IMR-90 (cell line): Measurements from ENCODE around the gene THAP10. TPM values are rescaled to one million over a fixed set of nuclear protein-coding genes. Genes with fewer than 3 reads are reported as not detected.

ENCODE experiments used
- ATAC-seq: fragments of 200-7000 bp; cut with Tn5 transposase; 2 replicates; pipeline ENCODE4 v1.9.1; 2020; ENCODE audit warnings: low read depth, mild to moderate bottlenecking, moderate library complexity
- BruUV-seq: library from RNA; stranded (reverse); fragments of 400-500 nt; replicated peaks from 2 replicates; lab custom pipeline; 2021; lab: Mats Ljungman, UMichigan
- CTCF ChIA-PET: fragments of 300-600 bp; formaldehyde crosslinking; extraction: SDS; loops from one replicate; lab custom pipeline; 2021; ENCODE audit warnings: antibody characterized with exemption; lab: Yijun Ruan, JAX
- POLR2A ChIA-PET: fragments of 300-600 bp; sonication (Branson Sonifier 250); formaldehyde crosslinking; loops from one replicate; lab custom pipeline; 2022; ENCODE audit warnings: antibody characterized with exemption; ENCODE audit not compliant: unreplicated experiment; lab: Charles Lee
- DNase-seq: peaks from one replicate; pipeline ENCODE4 v3.0.0; 2013
- H2AFZ ChIP-seq: replicated peaks from 2 replicates; pipeline ENCODE3; 2013; ENCODE audit warnings: low read length, mild to moderate bottlenecking; ENCODE audit not compliant: poor library complexity
- H2AK5ac ChIP-seq: 2 replicates; pipeline ENCODE4 v1.6.1; 2013; ENCODE audit warnings: low read depth, low read length, inconsistent platforms
- H2AK9ac ChIP-seq: replicated peaks from 2 replicates; pipeline ENCODE3; 2013; ENCODE audit warnings: mild to moderate bottlenecking, low read depth, low read length, moderate library complexity; ENCODE audit not compliant: poor library complexity
- H2BK120ac ChIP-seq: 2 replicates; pipeline ENCODE4 v1.6.1; 2013; ENCODE audit warnings: low read depth, low read length, inconsistent platforms
- H2BK15ac ChIP-seq: 3 replicates; pipeline ENCODE4 v1.6.1; 2013; ENCODE audit warnings: low read depth, low read length, inconsistent platforms
- H2BK20ac ChIP-seq: 2 replicates; pipeline ENCODE4 v1.6.1; 2013; ENCODE audit warnings: low read depth, mild to moderate bottlenecking, inconsistent platforms, low read length, moderate library complexity
- H2BK5ac ChIP-seq: 2 replicates; pipeline ENCODE4 v1.6.1; 2013; ENCODE audit warnings: mild to moderate bottlenecking, low read depth, low read length, inconsistent platforms; ENCODE audit not compliant: poor library complexity, severe bottlenecking
- H3K14ac ChIP-seq: replicated peaks from 2 replicates; pipeline ENCODE4 v1.6.1; 2013; ENCODE audit warnings: low read depth, low read length, inconsistent platforms
- H3K18ac ChIP-seq: 2 replicates; pipeline ENCODE4 v1.6.1; 2013; ENCODE audit warnings: low read depth, low read length, control low read depth
- H3K23ac ChIP-seq: 2 replicates; pipeline ENCODE4 v1.6.1; 2013; ENCODE audit warnings: low read depth, low read length, inconsistent platforms
- H3K27ac ChIP-seq: 2 replicates; pipeline ENCODE4 v1.5.1; 2013; ENCODE audit warnings: mild to moderate bottlenecking, control low read depth, low read length; ENCODE audit not compliant: insufficient read depth
- H3K27me3 ChIP-seq: 2 replicates; pipeline ENCODE4 v1.6.1; 2013; ENCODE audit warnings: low read length; ENCODE audit not compliant: control insufficient read depth, insufficient read depth
- H3K36me3 ChIP-seq: 2 replicates; pipeline ENCODE4 v1.6.1; 2013; ENCODE audit warnings: low read length, mixed read lengths; ENCODE audit not compliant: control insufficient read depth, insufficient read depth
- H3K4ac ChIP-seq: 2 replicates; pipeline ENCODE4 v1.6.1; 2013; ENCODE audit warnings: low read depth, low read length, inconsistent platforms
- H3K4me1 ChIP-seq: 2 replicates; pipeline ENCODE4 v1.6.1; 2013; ENCODE audit warnings: low read length, mixed read lengths; ENCODE audit not compliant: control insufficient read depth, insufficient read depth
- H3K4me2 ChIP-seq: 2 replicates; pipeline ENCODE4 v1.6.1; 2013; ENCODE audit warnings: low read depth, mild to moderate bottlenecking, control low read depth, low read length, moderate library complexity
- H3K4me3 ChIP-seq: 2 replicates; pipeline ENCODE4 v1.5.1; 2013; ENCODE audit warnings: low read depth, mild to moderate bottlenecking, control low read depth, low read length, moderate library complexity; ENCODE audit not compliant: insufficient read depth
- H3K56ac ChIP-seq: 2 replicates; pipeline ENCODE4 v1.6.1; 2013; ENCODE audit warnings: low read length, inconsistent platforms; ENCODE audit not compliant: insufficient read depth; ENCODE audit errors: extremely low read depth
- H3K79me1 ChIP-seq, 2 experiments: 2 replicates each; pipeline ENCODE4 v1.6.1; 2013; ENCODE audit warnings: low read length in 2 of 2, inconsistent platforms in 1 of 2, low read depth in 1 of 2
- H3K9ac ChIP-seq: 2 replicates; pipeline ENCODE4 v1.6.1; 2013; ENCODE audit warnings: low read depth, low read length, control low read depth
- H3K9me1 ChIP-seq: 2 replicates; pipeline ENCODE4 v1.6.1; 2013; ENCODE audit warnings: low read length, inconsistent platforms; ENCODE audit not compliant: insufficient read depth
- H3K9me3 ChIP-seq: 2 replicates; pipeline ENCODE4 v1.6.1; 2013; ENCODE audit warnings: low read length; ENCODE audit not compliant: control insufficient read depth, insufficient read depth
- H4K20me1 ChIP-seq: 2 replicates; pipeline ENCODE4 v1.6.1; 2013; ENCODE audit warnings: low read length, inconsistent platforms; ENCODE audit not compliant: insufficient read depth
- H4K5ac ChIP-seq: 2 replicates; pipeline ENCODE4 v1.6.1; 2013; ENCODE audit warnings: mild to moderate bottlenecking, low read depth, low read length, control low read depth
- H4K8ac ChIP-seq, 2 experiments: 2 replicates each; pipeline ENCODE4 v1.6.1; 2013; ENCODE audit warnings: low read depth in 2 of 2, low read length in 2 of 2, control low read depth in 1 of 2, inconsistent platforms in 1 of 2
- H4K91ac ChIP-seq: 2 replicates; pipeline ENCODE4 v1.6.1; 2013; ENCODE audit warnings: low read depth, low read length, inconsistent platforms; ENCODE audit not compliant: insufficient read depth
- BHLHE40 ChIP-seq: fragments of 150-350 bp; IDR thresholded peaks from 2 replicates; pipeline ENCODE4 v1.6.1; 2016; ENCODE audit warnings: mild to moderate bottlenecking, low read depth, low read length
- CEBPB ChIP-seq: IDR thresholded peaks from 2 replicates; pipeline ENCODE4 v1.6.1; 2012; ENCODE audit warnings: low read depth, low read length, improper control_type of control experiment
- MAFK ChIP-seq: IDR thresholded peaks from 2 replicates; pipeline ENCODE4 v1.6.1; 2012; ENCODE audit warnings: low read depth, low read length, improper control_type of control experiment
- MAZ ChIP-seq: IDR thresholded peaks from 2 replicates; pipeline ENCODE4 v1.6.1; 2012; ENCODE audit warnings: low read depth, mild to moderate bottlenecking, low read length, improper control_type of control experiment, moderate library complexity, borderline replicate concordance
- NFE2L2 ChIP-seq: fragments of 150-350 bp; IDR thresholded peaks from 2 replicates; pipeline ENCODE4 v1.6.1; 2016; ENCODE audit warnings: low read depth, mild to moderate bottlenecking, low read length
- POLR2A ChIP-seq: IDR thresholded peaks from 2 replicates; pipeline ENCODE4 v1.6.1; 2012; ENCODE audit warnings: mild to moderate bottlenecking, low read depth, low read length
- RAD21 ChIP-seq: IDR thresholded peaks from 2 replicates; pipeline ENCODE4 v1.6.1; 2012; ENCODE audit warnings: low read length, improper control_type of control experiment
- RCOR1 ChIP-seq: IDR thresholded peaks from 2 replicates; pipeline ENCODE4 v1.6.1; 2012; ENCODE audit warnings: mild to moderate bottlenecking, low read length, improper control_type of control experiment; ENCODE audit not compliant: insufficient replicate concordance
- RFX5 ChIP-seq: IDR thresholded peaks from 2 replicates; pipeline ENCODE4 v1.8.0; 2012; ENCODE audit warnings: low read depth, mild to moderate bottlenecking, low read length, moderate library complexity
- SMC3 ChIP-seq: fragments of 150-350 bp; IDR thresholded peaks from 2 replicates; pipeline ENCODE4 v1.6.1; 2016; ENCODE audit warnings: low read depth, mild to moderate bottlenecking, antibody characterized with exemption, low read length, moderate library complexity
- whole genome bisulfite sequencing, 2 experiments: methylation state at CpG; one replicate each; pipeline versions ENCODE4 v1.1.5 to v1.1.7; 2013; ENCODE audit warnings: missing lambda C conversion rate in 2 of 2; ENCODE audit not compliant: insufficient read length in 1 of 2; ENCODE audit errors: extremely low coverage in 2 of 2; 5-methylcytosine and 5-hydroxymethylcytosine counted together
- dilution Hi-C: fragments of 300-500 bp; cut with HindIII; formaldehyde crosslinking; loops from one replicate; pipeline ENCODE4 v1.14.3; 2018; ENCODE audit warnings: low sequenced_read_pairs; ENCODE audit not compliant: unreplicated experiment
- in situ Hi-C: fragments of 300-500 bp; cut with MboI; formaldehyde crosslinking; loops from 3 replicates; pipeline ENCODE4 v1.14.3; 2019; ENCODE audit warnings: low sequenced_read_pairs, inconsistent platforms, mixed read lengths
- intact Hi-C: fragments of 100-400 bp; cut with micrococcal nuclease; formaldehyde crosslinking; loops from 2 replicates; pipeline ENCODE4 v1.10.0; 2022
- polyA plus RNA-seq, 3 experiments: library from polyadenylated mRNA; depleted of rRNA; stranded (reverse); fragments of >200 nt; gene quantifications; 2 replicates each; pipeline ENCODE4 v1.2.3, GENCODE V29; 2012; ENCODE audit warnings: low replicate concordance in 1 of 3
- total RNA-seq: library from RNA; depleted of rRNA; stranded (reverse); fragments of >200 nt; gene quantifications from 2 replicates; pipeline ENCODE4 v1.2.3, GENCODE V29; 2012
- TF ChIP-seq, protein P1 (sequence below): conservative IDR thresholded peaks from 2 replicates; pipeline ENCODE4 v1.5.1; 2012; ENCODE audit warnings: mild to moderate bottlenecking, low read depth, low read length, improper control_type of control experiment

The THAP10 gene
- total and polyA plus RNA-seq, 2 of the 4 experiments (the other 2 are of a cell fraction): 2.3 to 2.8 TPM

DNA sequence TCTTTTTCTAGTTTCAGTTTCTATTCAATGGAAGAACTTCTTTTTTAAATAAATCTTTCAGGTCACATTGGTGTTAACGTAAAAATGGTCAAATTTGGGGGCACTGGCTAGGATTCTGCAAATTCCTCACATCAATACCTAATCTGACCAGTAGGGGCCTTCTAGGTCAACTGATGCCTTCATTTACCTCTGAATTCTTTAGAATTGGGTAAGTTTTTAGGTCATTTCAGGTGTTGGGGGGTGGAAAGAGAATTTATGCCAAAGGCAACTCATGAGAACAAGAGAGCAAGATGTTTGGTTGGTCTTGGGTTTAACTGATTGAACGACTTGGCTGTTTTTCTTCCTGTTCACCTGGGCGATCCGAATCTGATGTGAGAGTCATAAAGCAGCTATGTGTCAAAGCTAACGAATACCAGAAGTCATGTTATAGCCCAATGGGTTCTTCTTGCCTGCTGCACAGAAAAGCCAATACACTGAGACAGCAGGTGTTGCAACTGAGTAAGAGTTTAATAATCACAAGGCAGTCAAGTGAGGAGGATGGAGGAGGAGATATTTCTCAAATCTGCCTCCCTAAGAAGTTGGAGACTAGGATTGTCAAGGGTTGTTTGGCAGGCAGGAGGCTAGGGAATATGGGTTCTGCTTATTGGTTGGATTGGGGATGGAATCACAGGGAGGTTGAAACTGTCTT, 15.7 kb upstream of the THAP10 start:
- Histone ChIP-seq H4K20me1 (no peaks in the 10 kb centered on the region), H3K14ac (no peak overlapping the region), H3K23ac (no peak overlapping the region), H3K9me1 (no peaks in the 10 kb centered on the region), H2BK120ac (no peak overlapping the region), H2BK5ac (no peak overlapping the region), H3K56ac (no peak overlapping the region), H2AK9ac (no peak overlapping the region), H3K36me3 (peaks cover 5% of the 10 kb centered on the region), H2BK15ac (no peak overlapping the region), H3K4ac (no peak overlapping the region), H4K8ac (no peak overlapping the region), H3K9ac (no peak overlapping the region), H2AK5ac (no peak overlapping the region), H4K5ac (no peak overlapping the region), H2AFZ (no peak overlapping the region), H3K18ac (no peak overlapping the region), H3K4me3 (no peak overlapping the region), H3K27ac (no peak overlapping the region), H4K91ac (no peak overlapping the region), H3K9me3 (peaks cover 13% of the 10 kb centered on the region), H3K4me1 (peaks cover 3% of the 10 kb centered on the region; the same call in 1 of the 2 replicates), H3K4me2 (no peak overlapping the region), H3K27me3 (no peaks in the 10 kb centered on the region), H3K79me1 (no peaks in the 10 kb centered on the region; a peak in 1 of 4 replicates), H2BK20ac (no peak overlapping the region)
- no peak for TF ChIP-seq MAFK
- no peak for TF ChIP-seq BHLHE40
- TF ChIP-seq, protein P1, sequence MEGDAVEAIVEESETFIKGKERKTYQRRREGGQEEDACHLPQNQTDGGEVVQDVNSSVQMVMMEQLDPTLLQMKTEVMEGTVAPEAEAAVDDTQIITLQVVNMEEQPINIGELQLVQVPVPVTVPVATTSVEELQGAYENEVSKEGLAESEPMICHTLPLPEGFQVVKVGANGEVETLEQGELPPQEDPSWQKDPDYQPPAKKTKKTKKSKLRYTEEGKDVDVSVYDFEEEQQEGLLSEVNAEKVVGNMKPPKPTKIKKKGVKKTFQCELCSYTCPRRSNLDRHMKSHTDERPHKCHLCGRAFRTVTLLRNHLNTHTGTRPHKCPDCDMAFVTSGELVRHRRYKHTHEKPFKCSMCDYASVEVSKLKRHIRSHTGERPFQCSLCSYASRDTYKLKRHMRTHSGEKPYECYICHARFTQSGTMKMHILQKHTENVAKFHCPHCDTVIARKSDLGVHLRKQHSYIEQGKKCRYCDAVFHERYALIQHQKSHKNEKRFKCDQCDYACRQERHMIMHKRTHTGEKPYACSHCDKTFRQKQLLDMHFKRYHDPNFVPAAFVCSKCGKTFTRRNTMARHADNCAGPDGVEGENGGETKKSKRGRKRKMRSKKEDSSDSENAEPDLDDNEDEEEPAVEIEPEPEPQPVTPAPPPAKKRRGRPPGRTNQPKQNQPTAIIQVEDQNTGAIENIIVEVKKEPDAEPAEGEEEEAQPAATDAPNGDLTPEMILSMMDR: no peak
- no peak for TF ChIP-seq RAD21
- no peak for TF ChIP-seq CEBPB
- no peak for TF ChIP-seq MAZ
- no peak for TF ChIP-seq RFX5
- no peak for TF ChIP-seq SMC3
- no peak for TF ChIP-seq RCOR1
- no peak for TF ChIP-seq POLR2A
- no peak for TF ChIP-seq NFE2L2
- POLR2A ChIA-PET: no interaction called here
- in situ Hi-C loops: no loop called here
- WGBS, 2 experiments: 56% methylated on average over 4 of the region's 5 CpGs; no CpG with 5 or more reads in 1 of the 2 experiments
- BruUV-seq: no TSS peak
- intact Hi-C loops: no loop called here
- CTCF ChIA-PET: interaction anchor here (1.7 kb wide), 1 partner anchor 15 kb away, joined by 3 read pairs; the partner anchor contains the start of gene LRRC49
- dilution Hi-C loops: no loop called here
- DNase-seq (no peak), ATAC-seq (no peak)
